Heart right ventricle (tissue), 16 donors: ENCODE measurements around the gene VSTM4. TPM values are rescaled to one million over a fixed set of nuclear protein-coding genes. Genes with fewer than 3 reads are reported as not detected.

Experiments
- ATAC-seq, 8 donors: fragments of 200-7000 bp; cut with Tn5 transposase; one replicate each; pipeline ENCODE4 v1.9.1; 2020; ENCODE audit warnings: mild to moderate bottlenecking in 8 of 8, moderate library complexity in 8 of 8, moderate number of reproducible peaks in 1 of 8
- DNase-seq, 2 donors: peaks; one replicate each; pipeline ENCODE4 v3.0.0-alpha.2; 2020
- H3K27ac ChIP-seq, 10 donors: fragments of 200-600 bp; sonication (generic) in 2 of 10; one replicate each; pipeline versions ENCODE4 v1.5.0 to v1.8.0; 2020 to 2022; ENCODE audit warnings: mild to moderate bottlenecking in 3 of 10
- H3K27me3 ChIP-seq, 7 donors: fragments of 200-600 bp; one replicate each; pipeline ENCODE4 v1.8.0; 2021 to 2022; ENCODE audit warnings: mild to moderate bottlenecking in 2 of 7
- H3K36me3 ChIP-seq, 9 donors: fragments of 200-600 bp; sonication (generic) in 1 of 9; one replicate each; pipeline versions ENCODE4 v1.5.0 to v1.8.0; 2020 to 2022; ENCODE audit warnings: mild to moderate bottlenecking in 2 of 9
- H3K4me1 ChIP-seq, 9 donors: fragments of 200-600 bp; sonication (generic) in 1 of 9; one replicate each; pipeline versions ENCODE4 v1.5.0 to v1.8.0; 2020 to 2022; ENCODE audit warnings: mild to moderate bottlenecking in 4 of 9
- H3K4me3 ChIP-seq, 10 donors: fragments of 200-600 bp; sonication (generic) in 2 of 10; one replicate each; pipeline versions ENCODE4 v1.5.0 to v1.8.0; 2020 to 2022; ENCODE audit warnings: mild to moderate bottlenecking in 7 of 10, moderate library complexity in 2 of 10
- H3K9me3 ChIP-seq, 11 donors: fragments of 200-600 bp in 10 of 11; sonication (generic) in 2 of 11; one replicate each; pipeline versions ENCODE4 v1.5.0 to v1.8.0; 2013 to 2022; ENCODE audit warnings: mild to moderate bottlenecking in 2 of 11, control low read depth in 1 of 11, moderate library complexity in 1 of 11
- CTCF ChIP-seq, 9 donors: fragments of 200-600 bp; sonication (generic) in 2 of 9; IDR thresholded peaks; one replicate each; pipeline versions ENCODE4 v1.5.0 to v1.8.0; 2021 to 2022; ENCODE audit warnings: antibody characterized with exemption in 9 of 9, mild to moderate bottlenecking in 5 of 9, moderate library complexity in 1 of 9
- WGBS, 2 donors: extraction: QIAGEN DNeasy Blood & Tissue Kit; methylation state at CpG; one replicate each; pipeline ENCODE4 v1.1.7; 2013; ENCODE audit warnings: inconsistent platforms in 1 of 2; 5-methylcytosine and 5-hydroxymethylcytosine counted together
- intact Hi-C, 10 donors: fragments of 100-400 bp; cut with DNase I; formaldehyde crosslinking; loops; one replicate each; pipeline versions ENCODE4 v1.11.1 to v1.14.2; 2022
- polyA plus RNA-seq, 2 donors: library from polyadenylated mRNA; stranded (reverse); fragments of 200-250 nt; gene quantifications; one replicate each; pipeline ENCODE4 v1.2.3, GENCODE V29; 2013
- total RNA-seq, 10 donors: library from RNA; stranded (reverse); fragmentation: NEBNext Ultra II Directional in 3 of 10; extraction: Animal tissue kit (Norgen Biotek cat#: 25700) in 3 of 10; gene quantifications; one replicate each; pipeline versions ENCODE4 v1.2.1 to v1.2.4, GENCODE V29; 2021 to 2023
- donor health status: Arrhythmogenic right ventricular cardiomyopathy.
- donor health status: ischemic (EF 13 %, LVEDD 7.1; RV severe dilation, severe dysfunction).
- donor health status: healthy with polysubstance abuse.
- donor health status: DM: no; HTN: yes; CAD: no.
- donor health status: DM: no; HTN: no; CAD: no.
- donor health status: ischemic (EF 25% LVEDD 6.9; RV normal size, moderate dysfunction).
- donor health status: ischemic (EF 25% LVEDD 5.7; RV mildly dilated, moderate dysfunction).
- donor health status: healthy.
- donor health status: DM: yes; HTN: yes; CAD: no.
- donor health status: Ischemic cardiomyopathy.
- donor health status: ischemic (EF 35%, LVEDD 5.7; RV mildly dilated, moderate dysfunction).
- donor health status: nonischemic (EF 11% LVEDD 7.7; RV severe dilation, severe dysfunction).
- donor health status: DM: yes; HTN: yes; CAD: no.
- donor health status: PGD.
- donor health status: ischemic (EF 29% LVEDD 5.4; RV normal size, mild dysfunction).
- donor health status: nonischemic (EF 23%, LVEDD 6.1; RV moderate dilation, normal function).

The VSTM4 gene
- total and polyA plus RNA-seq, 12 donors: 5.0 to 26.7 (median 16.3) TPM

DNA sequence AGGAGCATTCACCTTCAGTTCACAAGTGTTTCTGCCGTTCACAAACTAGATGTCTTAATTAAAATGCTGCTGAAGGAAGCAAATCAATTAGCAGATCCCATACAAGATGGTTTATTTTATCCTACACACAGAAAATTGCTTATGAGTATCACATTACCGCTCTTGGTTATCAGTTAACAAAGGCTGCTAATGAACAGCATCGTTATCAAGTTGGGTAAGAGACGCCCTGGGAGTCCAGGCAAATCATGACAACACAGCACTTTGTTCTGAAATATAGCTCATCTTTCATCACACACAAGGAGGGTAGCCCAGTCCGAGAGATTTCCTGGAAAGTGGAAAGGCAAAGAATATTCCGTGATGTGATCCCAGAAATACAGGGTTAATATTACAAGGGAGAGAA, 39.3 kb upstream of the VSTM4 start:
- ATAC-seq: no peak
- Histone ChIP-seq H3K9me3 (no peaks in the 10 kb centered on the region), H3K4me3 (no peak overlapping the region), H3K27me3 (no peaks in the 10 kb centered on the region), H3K36me3 (peaks cover 0 to 32% (median 0%) of the 10 kb centered on the region in 9 donors), H3K4me1 (peaks cover 0 to 5% (median 0%) of the 10 kb centered on the region in 9 donors), H3K27ac (no peak overlapping the region)
- TF ChIP-seq CTCF (IDR thresholded peaks at IDR 0.05): no peak
- intact Hi-C loops: no loop called here
- WGBS, 2 donors: 92 to 94% methylated on average over 6 of the region's 6 CpGs
- no peak for DNase-seq

DNA sequence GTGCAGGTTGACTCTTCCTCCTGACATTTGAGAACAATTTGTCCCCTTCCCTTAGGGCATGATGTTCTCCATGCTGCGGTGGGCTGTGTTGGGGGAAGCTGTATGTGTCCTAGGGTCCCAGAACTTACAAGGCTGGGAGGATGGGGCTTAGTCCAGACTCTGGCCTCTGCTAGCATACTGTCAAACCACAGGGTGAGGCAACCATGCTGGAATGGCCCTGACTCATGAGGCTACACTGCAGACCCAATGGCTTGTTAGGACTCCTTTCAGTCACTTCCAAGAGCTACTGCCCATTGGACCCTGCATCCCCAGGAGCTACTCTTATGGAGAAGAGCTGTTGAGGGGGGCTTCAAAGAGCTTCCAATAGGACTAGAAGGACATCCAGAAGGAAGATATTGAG, 38.6 kb upstream of the VSTM4 start:
- Histone ChIP-seq H3K27me3 (no peaks in the 10 kb centered on the region), H3K9me3 (no peaks in the 10 kb centered on the region), H3K4me3 (no peak overlapping the region), H3K4me1 (peaks cover 0 to 8% (median 0%) of the 10 kb centered on the region in 9 donors), H3K27ac (no peak overlapping the region), H3K36me3 (peaks cover 0 to 29% (median 0%) of the 10 kb centered on the region in 9 donors)
- intact Hi-C loops: no loop called here
- WGBS, 2 donors: 95% methylated on average over 1 of the region's 1 CpG
- no peak for DNase-seq
- TF ChIP-seq CTCF (IDR thresholded peaks at IDR 0.05): no peak
- ATAC-seq: no peak

DNA sequence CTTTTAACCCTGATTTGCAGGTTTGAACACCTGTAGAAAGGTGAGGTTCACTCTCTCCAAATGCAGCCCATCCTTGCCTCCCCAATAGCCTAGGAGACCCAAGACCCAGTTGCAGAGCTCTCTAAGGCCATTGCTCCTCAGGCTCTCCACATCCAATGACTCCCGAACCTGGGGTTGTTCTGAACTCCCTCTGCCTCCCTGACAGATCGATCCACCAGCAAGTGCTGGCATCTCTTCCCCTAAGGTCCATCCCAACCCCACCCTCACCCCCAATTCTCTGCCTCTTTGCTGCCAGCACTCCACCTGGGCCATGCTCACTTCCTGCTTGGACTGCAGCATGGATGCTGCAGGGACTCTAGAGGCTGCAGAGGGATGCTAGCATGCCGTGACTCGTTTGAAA, 37.8 kb upstream of the VSTM4 start:
- Histone ChIP-seq H3K4me3 (no peak overlapping the region), H3K4me1 (peaks cover 0 to 8% (median 0%) of the 10 kb centered on the region in 9 donors), H3K9me3 (peaks cover 0 to 3% (median 0%) of the 10 kb centered on the region in 11 donors), H3K27me3 (no peaks in the 10 kb centered on the region), H3K27ac (no peak overlapping the region), H3K36me3 (peaks cover 0 to 29% (median 0%) of the 10 kb centered on the region in 9 donors)
- intact Hi-C loops: no loop called here
- no peak for TF ChIP-seq CTCF (IDR thresholded peaks at IDR 0.05)
- no peak for ATAC-seq
- no peak for DNase-seq
- 54 to 73% methylated on average over 4 of the region's 4 CpGs for WGBS, 2 donors

- TF ChIP-seq CTCF (IDR thresholded peaks at IDR 0.05): no peak
- DNase-seq: no peak
- no peak for ATAC-seq
- intact Hi-C loops: no loop called here
- Histone ChIP-seq H3K27ac (no peak overlapping the region), H3K9me3 (peaks cover 0 to 7% (median 2%) of the 10 kb centered on the region in 11 donors), H3K4me1 (peaks cover 0 to 8% (median 0%) of the 10 kb centered on the region in 9 donors), H3K36me3 (peaks cover 0 to 29% (median 0%) of the 10 kb centered on the region in 9 donors), H3K4me3 (no peak overlapping the region), H3K27me3 (no peaks in the 10 kb centered on the region)
- WGBS, 2 donors: 84 to 85% methylated on average over 4 of the region's 4 CpGs
These were observed 37.3 kb upstream of the VSTM4 start for GRCh38 chr10:49152663-49153062.
